H1 (cell line): Measurements from ENCODE around the gene HS2ST1. TPM values are rescaled to one million over a fixed set of nuclear protein-coding genes. Genes with fewer than 3 reads are reported as not detected.
"Not testable (repeated sequence)": the region's sequence is repeated elsewhere in the genome, so short reads cannot be mapped to it uniquely, and the experiment has no call there.

Source experiments
- CTCF ChIA-PET: fragments of 300-600 bp; sonication (Branson Sonifier 250); formaldehyde crosslinking; loops from one replicate; lab custom pipeline; 2021; ENCODE audit not compliant: partially characterized antibody; lab: Charles Lee
- POLR2A ChIA-PET: fragments of 300-600 bp; sonication (Branson Sonifier 250); formaldehyde crosslinking; loops from one replicate; lab custom pipeline; 2021; ENCODE audit warnings: inconsistent platforms; ENCODE audit not compliant: partially characterized antibody; lab: Charles Lee
- DNase-seq, 2 experiments: peaks; one replicate each; pipeline versions ENCODE4 v3.0.0 to v3.0.0-alpha.2; 2010 to 2022; ENCODE audit warnings: low spot score in 2 of 2, low read depth in 1 of 2, mixed read lengths in 1 of 2
- FAIRE-seq: peaks from 2 replicates; lab custom pipeline; 2011; peaks lifted over from hg19 to GRCh38; lab: Jason Lieb, UNC
- H2AFZ ChIP-seq: 2 replicates; pipeline ENCODE4 v1.8.1; 2012; ENCODE audit warnings: low read length, inconsistent platforms
- H2AK5ac ChIP-seq: 2 replicates; pipeline ENCODE4 v1.6.1; 2013; ENCODE audit warnings: low read depth, low read length
- H2BK120ac ChIP-seq: replicated peaks from 2 replicates; pipeline ENCODE3; 2013; ENCODE audit warnings: low read depth, low read length, inconsistent platforms
- H2BK12ac ChIP-seq: 2 replicates; pipeline ENCODE4 v1.6.1; 2013; ENCODE audit warnings: low read depth, low read length
- H2BK15ac ChIP-seq: 2 replicates; pipeline ENCODE4 v1.6.1; 2013; ENCODE audit warnings: low read length
- H2BK20ac ChIP-seq: 2 replicates; pipeline ENCODE4 v1.6.1; 2013; ENCODE audit warnings: low read length
- H2BK5ac ChIP-seq: 2 replicates; pipeline ENCODE4 v1.6.1; 2013; ENCODE audit warnings: low read depth, low read length
- H3K14ac ChIP-seq: 2 replicates; pipeline ENCODE4 v1.6.1; 2013; ENCODE audit warnings: inconsistent platforms; ENCODE audit not compliant: insufficient read length
- H3K18ac ChIP-seq: 2 replicates; pipeline ENCODE4 v1.6.1; 2013; ENCODE audit warnings: low read length; ENCODE audit errors: extremely low read depth
- H3K23ac ChIP-seq: 2 replicates; pipeline ENCODE4 v1.6.1; 2013; ENCODE audit warnings: inconsistent platforms; ENCODE audit not compliant: insufficient read length
- H3K23me2 ChIP-seq: 2 replicates; pipeline ENCODE4 v1.6.1; 2013; ENCODE audit warnings: low read depth, low read length
- H3K27ac ChIP-seq: 2 replicates; pipeline ENCODE4 v1.6.1; 2011; ENCODE audit warnings: low read depth, low read length, inconsistent platforms
- H3K27me3 ChIP-seq, 4 experiments: replicated peaks in 1 of 4; 1 replicate in 1 of 4; 2 replicates in 3 of 4; pipeline versions ENCODE4 v1.6.1 to v1.8.1; 2011 to 2013; ENCODE audit warnings: low read length in 3 of 4, mild to moderate bottlenecking in 3 of 4, inconsistent platforms in 2 of 4, mixed read lengths in 2 of 4, moderate library complexity in 1 of 4; ENCODE audit not compliant: control insufficient read depth in 3 of 4, insufficient read depth in 3 of 4; ENCODE audit errors: extremely low read depth in 1 of 4
- H3K36me3 ChIP-seq, 4 experiments: 2 replicates each; pipeline versions ENCODE4 v1.6.1 to v1.8.1; 2011 to 2013; ENCODE audit warnings: mild to moderate bottlenecking in 4 of 4, low read length in 3 of 4, moderate library complexity in 2 of 4, control low read depth in 1 of 4, inconsistent platforms in 1 of 4; ENCODE audit not compliant: insufficient read depth in 4 of 4, control insufficient read depth in 2 of 4
- H3K4ac ChIP-seq: replicated peaks from 2 replicates; pipeline ENCODE3; 2013; ENCODE audit warnings: low read length, low read depth, mixed read lengths, inconsistent platforms; ENCODE audit not compliant: insufficient read length
- H3K4me1 ChIP-seq, 4 experiments: replicated peaks in 1 of 4; 1 replicate in 1 of 4; 2 replicates in 3 of 4; pipeline versions ENCODE4 v1.6.1 to v1.8.1; 2011 to 2013; ENCODE audit warnings: low read length in 3 of 4, inconsistent platforms in 2 of 4, mixed read lengths in 1 of 4; ENCODE audit not compliant: insufficient read depth in 4 of 4, control insufficient read depth in 3 of 4
- H3K4me2 ChIP-seq, 2 experiments: 2 replicates each; pipeline versions ENCODE4 v1.6.1 to v1.8.1; 2011 to 2013; ENCODE audit warnings: low read depth in 2 of 2, low read length in 2 of 2, control low read depth in 1 of 2, inconsistent platforms in 1 of 2, mild to moderate bottlenecking in 1 of 2; ENCODE audit not compliant: insufficient read depth in 1 of 2
- H3K4me3 ChIP-seq, 4 experiments: fragments of 200-600, 300-600 bp in 1 of 4; sonication (generic), shearing (Covaris generic), sonication (Bioruptor Twin) in 1 of 4; 2 replicates each; pipeline versions ENCODE4 v1.5.1 to v1.8.1; 2011 to 2016; ENCODE audit warnings: low read length in 4 of 4, low read depth in 3 of 4, control low read depth in 2 of 4, inconsistent platforms in 2 of 4, mild to moderate bottlenecking in 2 of 4, mixed read lengths in 1 of 4, moderate library complexity in 1 of 4; ENCODE audit not compliant: insufficient read depth in 2 of 4; ENCODE audit errors: extremely low read depth in 1 of 4
- H3K56ac ChIP-seq: replicated peaks from 2 replicates; pipeline ENCODE3; 2013; ENCODE audit warnings: low read depth, mild to moderate bottlenecking, mixed read lengths, low read length, inconsistent platforms; ENCODE audit not compliant: insufficient read length
- H3K79me1 ChIP-seq: 2 replicates; pipeline ENCODE4 v1.6.1; 2013; ENCODE audit warnings: low read depth, low read length, control low read depth
- H3K79me2 ChIP-seq, 2 experiments: 2 replicates each; pipeline versions ENCODE4 v1.6.1 to v1.8.1; 2012 to 2013; ENCODE audit warnings: low read length in 2 of 2, mild to moderate bottlenecking in 2 of 2, inconsistent platforms in 1 of 2; ENCODE audit not compliant: insufficient read depth in 2 of 2, control insufficient read depth in 1 of 2
- H3K9ac ChIP-seq, 4 experiments: replicated peaks in 1 of 4; 1 replicate in 1 of 4; 2 replicates in 3 of 4; pipeline versions ENCODE4 v1.6.1 to v1.8.1; 2011 to 2013; ENCODE audit warnings: low read depth in 3 of 4, low read length in 3 of 4, control low read depth in 2 of 4, mild to moderate bottlenecking in 2 of 4, moderate library complexity in 2 of 4, inconsistent platforms in 1 of 4; ENCODE audit errors: extremely low read depth in 1 of 4
- H3K9me3 ChIP-seq, 2 experiments: 2 replicates each; pipeline versions ENCODE4 v1.6.1 to v1.8.1; 2012 to 2013; ENCODE audit warnings: mild to moderate bottlenecking in 2 of 2, moderate library complexity in 2 of 2, control low read depth in 1 of 2, inconsistent platforms in 1 of 2, low read depth in 1 of 2, low read length in 1 of 2, mixed read lengths in 1 of 2; ENCODE audit not compliant: insufficient read depth in 2 of 2
- H4K20me1 ChIP-seq, 2 experiments: replicated peaks in 1 of 2; 2 replicates each; pipeline versions ENCODE3 to v1.8.1; 2011 to 2013; ENCODE audit warnings: inconsistent platforms in 2 of 2, low read length in 2 of 2, mild to moderate bottlenecking in 1 of 2; ENCODE audit not compliant: insufficient read depth in 2 of 2, control insufficient read depth in 1 of 2
- H4K5ac ChIP-seq: 2 replicates; pipeline ENCODE4 v1.6.1; 2013; ENCODE audit warnings: low read length, low read depth, mixed read lengths, inconsistent platforms; ENCODE audit not compliant: insufficient read length
- H4K8ac ChIP-seq: 2 replicates; pipeline ENCODE4 v1.8.0; 2013; ENCODE audit warnings: mild to moderate bottlenecking, moderate library complexity, low read length, inconsistent platforms; ENCODE audit not compliant: insufficient read depth; ENCODE audit errors: extremely low read depth
- H4K91ac ChIP-seq: replicated peaks from 2 replicates; pipeline ENCODE3; 2013; ENCODE audit warnings: low read length, mixed read lengths, inconsistent platforms; ENCODE audit not compliant: insufficient read length
- PHF8 ChIP-seq: fragments of 200-600 bp; sonication (generic); conservative IDR thresholded peaks from 2 replicates; pipeline ENCODE4 v1.7.1; 2012; ENCODE audit warnings: low read depth, mild to moderate bottlenecking, inconsistent platforms, low read length, moderate library complexity
- RBBP5 ChIP-seq: IDR thresholded peaks from 2 replicates; pipeline ENCODE4 v1.7.1; 2012; ENCODE audit warnings: low read depth, mild to moderate bottlenecking, inconsistent platforms, low read length, moderate library complexity, borderline replicate concordance
- RFX5 ChIP-seq: IDR thresholded peaks from 2 replicates; pipeline ENCODE4 v1.6.1; 2011; ENCODE audit warnings: low read depth, low read length, improper control_type of control experiment, borderline replicate concordance
- RNF2 ChIP-seq: fragments of 200-900, 300-1000 bp; sonication (generic); IDR thresholded peaks from 2 replicates; pipeline ENCODE4 v1.7.1; 2016; ENCODE audit warnings: borderline replicate concordance, low read depth, mild to moderate bottlenecking, antibody characterized with exemption, low read length; ENCODE audit not compliant: poor library complexity, severe bottlenecking; ENCODE audit errors: missing control alignments
- WGBS, 2 experiments: shearing (Covaris generic) in 1 of 2; methylation state at CpG; one replicate each; pipeline versions ENCODE4 v1.1.6 to v1.1.7; 2013 to 2015; ENCODE audit warnings: low lambda C conversion rate in 2 of 2, mixed read lengths in 2 of 2, inconsistent platforms in 1 of 2, low coverage in 1 of 2, missing lambda C conversion rate in 1 of 2; ENCODE audit not compliant: insufficient replicate concordance in 2 of 2, insufficient coverage in 1 of 2, insufficient read length in 1 of 2; ENCODE audit errors: extremely low coverage in 1 of 2, missing lambda C conversion rate in 1 of 2; 5-methylcytosine and 5-hydroxymethylcytosine counted together
- polyA plus RNA-seq, 7 experiments: library from polyadenylated mRNA; depleted of rRNA in 3 of 7; stranded (reverse) in 5 of 7; unstranded in 2 of 7; fragments of >200 nt in 5 of 7; fragments of 200-250 nt in 2 of 7; gene quantifications; 1 replicate in 5 of 7; 2 replicates in 1 of 7; 4 replicates in 1 of 7; pipeline versions ENCODE4 v1.2.1 to v1.2.3, GENCODE V29; 2011 to 2013; ENCODE audit warnings: missing spikeins in 2 of 7, mixed read lengths in 2 of 7
- total RNA-seq: library from RNA; stranded (reverse); fragmentation: NEBNext Ultra II Directional; extraction: Animal tissue kit (Norgen Biotek cat#: 25700); gene quantifications from 2 replicates; pipeline ENCODE4 v1.2.1, GENCODE V29; 2021

The HS2ST1 gene
- total and polyA plus RNA-seq, 2 of the 8 experiments (the other 6 are each of a cell fraction or from before 2014, with no cell fraction given) = 5.2 to 28.3 TPM

DNA sequence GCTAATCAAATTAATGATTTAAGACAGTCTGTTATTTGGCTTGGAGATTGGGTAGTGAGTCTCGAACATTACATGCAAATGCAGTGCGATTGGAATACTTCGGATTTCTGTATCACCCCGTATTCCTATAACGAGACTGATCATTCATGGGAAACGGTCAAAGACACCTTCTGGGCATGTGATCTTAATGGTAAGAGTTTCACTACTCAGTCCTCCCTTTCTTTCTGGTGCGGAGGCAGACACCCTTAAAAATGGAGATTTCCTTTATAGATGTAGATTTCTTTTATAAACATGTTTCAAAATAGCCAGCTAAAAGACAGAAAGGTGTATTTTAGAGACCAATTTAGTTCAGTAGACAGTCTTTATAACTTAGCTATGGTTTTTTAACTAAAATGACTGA is 74.4 kb downstream of the HS2ST1 start (continued):
- TF ChIP-seq RBBP5 (no peak), PHF8 (no peak), RFX5 (no peak), RNF2 (no peak)

DNA sequence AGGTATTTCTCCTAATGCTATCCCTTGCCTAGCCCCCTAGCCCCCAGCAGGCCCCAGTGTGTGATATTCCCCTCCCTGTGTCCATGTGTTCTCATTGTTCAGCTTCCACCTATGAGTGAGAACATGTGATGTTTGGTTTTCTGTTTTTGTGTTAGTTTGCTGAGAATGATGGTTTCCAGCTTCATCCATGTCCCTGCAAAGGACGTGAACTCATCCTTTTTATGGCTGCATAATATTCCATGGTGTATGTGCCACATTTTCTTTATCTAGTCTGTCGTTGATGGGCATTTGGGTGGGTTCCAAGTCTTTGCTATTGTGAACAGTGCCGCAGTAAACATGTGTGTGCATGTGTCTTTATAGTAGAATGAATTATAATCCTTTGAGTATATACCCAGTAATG is 75.3 kb downstream of the HS2ST1 start:
- H2BK12ac ChIP-seq, H3K18ac ChIP-seq, H3K23ac ChIP-seq, H2BK15ac ChIP-seq, H2BK120ac ChIP-seq, H3K23me2 ChIP-seq, H3K9me3 ChIP-seq, H3K27me3 ChIP-seq, H3K27ac ChIP-seq, H3K36me3 ChIP-seq, H2BK5ac ChIP-seq, H4K8ac ChIP-seq, H4K5ac ChIP-seq, H3K79me1 ChIP-seq, H4K20me1 ChIP-seq, H4K91ac ChIP-seq, H3K14ac ChIP-seq, H3K4me2 ChIP-seq, H3K4me3 ChIP-seq, FAIRE-seq, H2BK20ac ChIP-seq, H3K4me1 ChIP-seq, H2AFZ ChIP-seq, H3K4ac ChIP-seq, H3K56ac ChIP-seq, H2AK5ac ChIP-seq, H3K9ac ChIP-seq, CTCF ChIA-PET, DNase-seq: not testable (repeated sequence)
- 59% methylated on average over 3 of the region's 3 CpGs; no CpG with 5 or more reads in 1 of the 2 experiments for WGBS, 2 experiments
- POLR2A ChIA-PET = interaction anchor here (1.6 kb wide), 2 partner anchors 8 to 75 kb away, joined by 3 read pairs; partner anchors contain the start of genes HS2ST1 and SELENOF
- peaks cover 0 to 34% of the 10 kb centered on the region in 2 experiments; a peak in 2 of 4 replicates for H3K79me2 ChIP-seq
